D721Med (cell line): ENCODE measurements around the gene BCL2.

ENCODE experiments used
- DNase-seq: peaks from one replicate; pipeline ENCODE4 v3.0.0; 2011; ENCODE audit warnings: low spot score; ENCODE audit not compliant: insufficient read length
- FAIRE-seq: peaks from 2 replicates; lab custom pipeline; 2011; peaks lifted over from hg19 to GRCh38; lab: Jason Lieb, UNC
- TF ChIP-seq, protein P1 (sequence below): IDR thresholded peaks from 2 replicates; pipeline ENCODE4 v1.5.1; 2012; ENCODE audit warnings: mild to moderate bottlenecking, control low read depth; ENCODE audit not compliant: insufficient read depth; ENCODE audit errors: missing control alignments

BCL2 gene

DNA sequence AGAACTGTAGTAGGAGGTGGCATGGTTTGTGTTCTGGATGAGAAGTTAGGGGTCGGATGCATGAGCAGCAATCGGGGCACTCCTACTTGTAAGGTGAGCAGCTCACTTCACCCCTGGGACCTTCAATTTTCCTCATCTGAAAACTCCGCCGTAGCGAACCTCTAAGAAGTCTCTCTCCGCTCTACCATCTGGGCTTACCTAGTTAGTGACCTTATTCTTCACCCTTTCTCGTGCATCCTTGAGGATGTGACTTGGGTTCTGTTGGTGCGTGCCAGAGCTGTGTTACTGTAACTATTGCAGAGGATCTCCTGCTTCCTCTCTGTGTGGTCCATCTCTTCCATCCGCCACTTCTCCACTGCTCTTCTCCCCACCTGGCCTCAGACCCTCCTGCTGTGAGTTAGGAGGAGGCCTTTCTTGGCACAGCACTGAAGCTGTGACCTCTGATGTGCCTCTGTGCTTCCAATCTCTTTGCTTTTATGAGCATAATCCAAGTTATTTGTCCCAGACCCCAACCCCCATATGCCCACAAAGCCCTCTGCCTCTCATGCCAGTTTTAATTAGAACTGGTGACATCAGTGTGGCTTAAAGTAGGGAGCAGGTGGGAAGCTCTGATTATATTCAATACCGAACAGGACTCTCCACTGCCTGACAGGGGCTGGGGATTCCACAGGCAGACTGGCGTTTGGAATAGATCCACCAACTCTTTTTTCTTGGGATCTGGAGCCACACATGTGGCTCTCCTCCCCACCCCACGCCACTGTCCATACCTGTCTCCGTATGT, 178.4 kb downstream of the BCL2 start:
- peak; percentile 16 for FAIRE-seq
- no peak for DNase-seq
- TF ChIP-seq, protein P1, sequence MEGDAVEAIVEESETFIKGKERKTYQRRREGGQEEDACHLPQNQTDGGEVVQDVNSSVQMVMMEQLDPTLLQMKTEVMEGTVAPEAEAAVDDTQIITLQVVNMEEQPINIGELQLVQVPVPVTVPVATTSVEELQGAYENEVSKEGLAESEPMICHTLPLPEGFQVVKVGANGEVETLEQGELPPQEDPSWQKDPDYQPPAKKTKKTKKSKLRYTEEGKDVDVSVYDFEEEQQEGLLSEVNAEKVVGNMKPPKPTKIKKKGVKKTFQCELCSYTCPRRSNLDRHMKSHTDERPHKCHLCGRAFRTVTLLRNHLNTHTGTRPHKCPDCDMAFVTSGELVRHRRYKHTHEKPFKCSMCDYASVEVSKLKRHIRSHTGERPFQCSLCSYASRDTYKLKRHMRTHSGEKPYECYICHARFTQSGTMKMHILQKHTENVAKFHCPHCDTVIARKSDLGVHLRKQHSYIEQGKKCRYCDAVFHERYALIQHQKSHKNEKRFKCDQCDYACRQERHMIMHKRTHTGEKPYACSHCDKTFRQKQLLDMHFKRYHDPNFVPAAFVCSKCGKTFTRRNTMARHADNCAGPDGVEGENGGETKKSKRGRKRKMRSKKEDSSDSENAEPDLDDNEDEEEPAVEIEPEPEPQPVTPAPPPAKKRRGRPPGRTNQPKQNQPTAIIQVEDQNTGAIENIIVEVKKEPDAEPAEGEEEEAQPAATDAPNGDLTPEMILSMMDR: no peak

DNA sequence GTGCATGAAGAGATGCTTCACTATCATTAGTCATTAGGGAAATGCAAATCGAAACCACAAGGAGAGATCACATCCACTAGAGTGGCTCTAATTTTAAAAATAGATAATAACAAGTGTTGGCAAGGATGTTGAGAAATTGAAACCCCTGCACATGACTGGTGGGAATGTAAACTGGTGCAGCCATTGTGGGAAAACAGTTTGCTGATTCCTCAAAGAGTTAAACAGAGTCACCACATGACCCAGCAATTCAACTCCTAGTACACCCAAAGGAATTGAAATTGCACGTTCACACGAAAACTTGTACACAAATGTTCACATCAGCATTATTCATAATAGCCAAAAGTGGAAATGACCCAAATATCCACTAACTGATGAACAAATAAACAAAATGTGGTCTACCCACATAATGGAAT, 179.5 kb downstream of the BCL2 start:
- TF ChIP-seq, protein P1: no peak
- DNase-seq (no peak), FAIRE-seq (no peak)

DNA sequence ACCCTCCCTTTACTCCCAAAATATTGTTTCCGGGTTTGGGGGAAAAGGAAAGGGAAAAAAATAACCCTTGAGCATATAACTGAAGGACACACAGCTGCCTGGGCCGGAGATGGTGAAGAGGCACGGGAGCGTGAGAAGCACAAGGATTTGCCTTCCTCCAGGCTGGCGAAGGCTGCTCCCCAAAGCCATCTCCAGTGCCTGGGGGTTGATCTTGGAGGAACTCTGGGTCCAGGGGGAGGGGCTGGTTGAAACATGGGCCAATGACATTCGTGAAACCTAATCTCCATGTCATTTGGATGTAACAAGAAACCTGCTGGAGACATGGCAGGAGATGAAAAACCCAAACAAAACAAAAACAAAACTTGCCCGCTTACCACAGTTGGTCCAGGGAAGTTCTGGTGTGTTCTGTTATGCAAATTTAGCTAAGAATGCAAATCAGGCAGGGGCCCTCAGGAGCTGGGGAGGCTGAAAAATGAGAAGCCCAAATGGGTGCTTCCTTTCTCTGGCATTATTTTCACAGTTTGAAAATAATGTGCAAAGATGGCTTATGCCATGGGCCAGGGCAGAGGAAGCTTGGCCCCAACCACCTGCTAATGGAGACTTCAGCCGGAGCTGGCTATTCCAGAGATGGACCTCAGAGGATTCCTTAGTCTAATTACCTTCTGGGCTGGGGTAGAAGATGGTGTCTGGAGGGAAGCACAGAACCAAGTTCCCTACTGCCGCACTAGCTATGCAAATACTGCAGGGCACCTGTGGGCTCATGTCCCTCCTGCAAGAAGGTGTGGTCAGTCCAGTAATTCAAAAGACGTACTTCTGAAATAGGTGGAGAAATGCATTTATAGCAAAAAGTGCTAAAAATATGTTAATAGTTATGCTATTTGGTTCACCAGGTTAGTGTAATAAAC, 180.9 kb downstream of the BCL2 start:
- no peak for FAIRE-seq
- TF ChIP-seq, protein P1: no peak

DNA sequence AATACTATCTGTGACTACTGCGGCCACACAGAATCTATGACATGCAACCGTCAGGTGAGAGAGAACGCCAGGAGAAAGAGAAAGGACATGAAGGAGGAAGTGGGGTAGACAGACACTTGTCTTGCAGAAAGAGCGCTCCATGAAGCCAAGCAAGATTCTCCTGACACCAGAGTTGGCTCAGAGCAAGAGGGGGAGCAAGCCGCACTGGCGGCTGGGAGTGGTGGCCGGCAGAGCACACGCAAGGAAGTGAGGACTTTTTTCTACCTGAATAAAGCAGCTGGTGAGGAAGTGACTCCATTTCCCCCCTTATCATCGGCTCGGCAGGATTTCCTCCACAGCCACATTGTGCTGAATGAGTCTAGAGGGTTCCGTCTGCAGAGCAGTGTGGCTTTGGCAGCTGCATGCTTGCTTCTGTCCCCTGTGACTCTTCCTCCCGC, 181.6 kb downstream of the BCL2 start:
- FAIRE-seq: no peak
- TF ChIP-seq, protein P1: no peak
- DNase-seq: no peak

More for the DNA sequence above, 180.9 kb downstream of the BCL2 start:
- no peak for DNase-seq

DNA sequence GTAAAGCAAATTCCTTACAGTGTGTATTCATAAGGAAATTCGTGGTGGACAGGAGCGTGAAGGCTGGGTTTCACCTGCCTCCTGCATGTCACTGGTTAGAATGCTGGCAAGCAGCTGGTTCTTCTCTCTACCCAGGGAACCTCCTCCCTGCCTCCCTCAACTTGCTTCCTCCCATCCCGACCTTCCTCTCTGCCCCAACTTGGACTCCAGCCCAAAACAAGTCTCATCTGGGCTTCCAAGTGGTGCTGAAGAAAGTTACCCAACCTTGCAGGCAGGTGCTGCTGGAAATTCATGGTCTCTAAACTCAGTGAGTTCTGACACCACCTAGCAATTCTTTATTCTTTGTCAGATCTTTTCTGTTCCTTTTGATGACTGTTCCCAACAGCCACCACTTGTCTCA, 184.5 kb downstream of the BCL2 start:
- TF ChIP-seq, protein P1: no peak
- no peak for FAIRE-seq
- no peak for DNase-seq

DNA sequence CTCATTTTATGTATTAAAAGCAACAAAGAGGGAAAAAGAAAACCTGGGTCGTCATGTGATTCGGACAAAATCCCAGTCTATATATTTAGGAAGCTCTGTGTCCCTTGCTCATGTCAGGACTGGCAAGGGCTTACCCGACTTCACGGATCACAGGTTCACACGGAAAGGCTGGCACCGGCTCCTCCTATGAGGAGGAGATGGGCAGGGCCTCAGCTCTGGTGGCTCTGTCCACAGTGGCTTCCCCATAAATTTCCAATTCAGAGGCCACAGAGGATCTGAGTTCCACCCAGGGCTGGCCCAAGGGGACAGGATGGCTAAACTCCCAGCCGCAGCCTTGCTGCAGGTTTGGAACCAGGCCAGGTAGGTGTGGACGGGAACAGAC, 186.8 kb downstream of the BCL2 start:
- FAIRE-seq (no peak), DNase-seq (no peak)
- TF ChIP-seq, protein P1: no peak
